ENCODE results near the gene PFN4. TPM values are rescaled to one million over a fixed set of nuclear protein-coding genes. Genes with fewer than 3 reads are reported as not detected.
A peak's percentile ranks its signal among the peaks of the same experiment; 100 is the strongest.

PFN4 gene
- total and polyA plus RNA-seq, 2 experiments from 2014 or later, result 0.28 TPM; not detected in 1

DNA sequence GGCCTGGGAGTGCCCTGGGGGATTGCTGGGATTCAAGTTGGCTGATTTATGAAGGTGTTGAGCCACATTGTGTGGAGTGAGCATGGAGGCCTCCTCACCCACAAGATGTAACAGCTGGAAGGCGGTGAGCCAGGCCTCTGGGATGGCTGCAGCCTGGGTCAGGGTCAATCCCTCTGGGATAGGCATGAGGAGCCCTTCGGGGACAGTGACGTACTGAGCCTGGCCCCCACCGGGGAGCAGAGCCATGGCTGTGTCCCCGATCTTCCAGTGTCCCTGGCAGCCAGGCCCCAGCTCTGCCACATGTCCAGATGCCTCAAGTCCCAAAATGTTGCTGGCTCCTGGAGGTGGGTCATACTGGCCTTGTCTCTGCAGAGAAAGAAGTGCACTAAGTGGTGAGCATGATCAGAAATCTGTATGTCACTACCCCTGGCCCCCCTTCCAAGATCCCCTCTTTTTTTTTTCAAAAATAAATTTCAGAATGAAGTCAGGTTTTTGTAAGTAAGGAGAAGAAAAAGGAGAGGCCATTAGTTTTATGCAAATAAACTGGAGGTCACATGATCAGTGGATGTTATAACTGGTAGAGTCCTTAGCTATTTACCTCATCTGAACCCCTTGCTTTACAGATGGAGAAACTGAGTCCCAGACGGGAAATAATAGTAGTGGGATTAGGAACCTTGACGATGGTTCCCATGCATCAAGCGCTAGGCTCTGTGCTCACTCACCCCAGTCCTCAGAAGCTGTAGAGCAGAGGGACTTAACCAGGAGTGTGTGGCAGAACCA, 40.2 kb downstream of the PFN4 start:
- Histone ChIP-seq H3K4me3 (peak overlapping the region; percentile 57), H4K20me1 (replicated peaks; ENCODE audit: insufficient read depth) (no peaks in the 10 kb centered on the region), H3K4me1 (ENCODE audit: insufficient read depth) (peaks cover 18% of the 10 kb centered on the region), H3K36me3 (ENCODE audit: insufficient read depth) (peaks cover 12% of the 10 kb centered on the region), H3K79me2 (replicated peaks; ENCODE audit: insufficient read depth) (peaks cover 4% of the 10 kb centered on the region), H3F3A (replicated peaks; ENCODE audit: low read depth) (peaks cover 15% of the 10 kb centered on the region), H3K4me2 (peak overlapping the region; percentile 74), H3K27ac (ENCODE audit: low read depth) (peak overlapping the region; percentile 96), H3K9me2 (ENCODE audit: insufficient read depth) (no peaks in the 10 kb centered on the region), H2AFZ (no peak overlapping the region), H3K27me3 (ENCODE audit: insufficient read depth) (no peaks in the 10 kb centered on the region)
- no peak for TF ChIP-seq STAT1 (IDR thresholded peaks at IDR 0.05; ENCODE audit: unreplicated experiment)
- TF ChIP-seq, protein P1, sequence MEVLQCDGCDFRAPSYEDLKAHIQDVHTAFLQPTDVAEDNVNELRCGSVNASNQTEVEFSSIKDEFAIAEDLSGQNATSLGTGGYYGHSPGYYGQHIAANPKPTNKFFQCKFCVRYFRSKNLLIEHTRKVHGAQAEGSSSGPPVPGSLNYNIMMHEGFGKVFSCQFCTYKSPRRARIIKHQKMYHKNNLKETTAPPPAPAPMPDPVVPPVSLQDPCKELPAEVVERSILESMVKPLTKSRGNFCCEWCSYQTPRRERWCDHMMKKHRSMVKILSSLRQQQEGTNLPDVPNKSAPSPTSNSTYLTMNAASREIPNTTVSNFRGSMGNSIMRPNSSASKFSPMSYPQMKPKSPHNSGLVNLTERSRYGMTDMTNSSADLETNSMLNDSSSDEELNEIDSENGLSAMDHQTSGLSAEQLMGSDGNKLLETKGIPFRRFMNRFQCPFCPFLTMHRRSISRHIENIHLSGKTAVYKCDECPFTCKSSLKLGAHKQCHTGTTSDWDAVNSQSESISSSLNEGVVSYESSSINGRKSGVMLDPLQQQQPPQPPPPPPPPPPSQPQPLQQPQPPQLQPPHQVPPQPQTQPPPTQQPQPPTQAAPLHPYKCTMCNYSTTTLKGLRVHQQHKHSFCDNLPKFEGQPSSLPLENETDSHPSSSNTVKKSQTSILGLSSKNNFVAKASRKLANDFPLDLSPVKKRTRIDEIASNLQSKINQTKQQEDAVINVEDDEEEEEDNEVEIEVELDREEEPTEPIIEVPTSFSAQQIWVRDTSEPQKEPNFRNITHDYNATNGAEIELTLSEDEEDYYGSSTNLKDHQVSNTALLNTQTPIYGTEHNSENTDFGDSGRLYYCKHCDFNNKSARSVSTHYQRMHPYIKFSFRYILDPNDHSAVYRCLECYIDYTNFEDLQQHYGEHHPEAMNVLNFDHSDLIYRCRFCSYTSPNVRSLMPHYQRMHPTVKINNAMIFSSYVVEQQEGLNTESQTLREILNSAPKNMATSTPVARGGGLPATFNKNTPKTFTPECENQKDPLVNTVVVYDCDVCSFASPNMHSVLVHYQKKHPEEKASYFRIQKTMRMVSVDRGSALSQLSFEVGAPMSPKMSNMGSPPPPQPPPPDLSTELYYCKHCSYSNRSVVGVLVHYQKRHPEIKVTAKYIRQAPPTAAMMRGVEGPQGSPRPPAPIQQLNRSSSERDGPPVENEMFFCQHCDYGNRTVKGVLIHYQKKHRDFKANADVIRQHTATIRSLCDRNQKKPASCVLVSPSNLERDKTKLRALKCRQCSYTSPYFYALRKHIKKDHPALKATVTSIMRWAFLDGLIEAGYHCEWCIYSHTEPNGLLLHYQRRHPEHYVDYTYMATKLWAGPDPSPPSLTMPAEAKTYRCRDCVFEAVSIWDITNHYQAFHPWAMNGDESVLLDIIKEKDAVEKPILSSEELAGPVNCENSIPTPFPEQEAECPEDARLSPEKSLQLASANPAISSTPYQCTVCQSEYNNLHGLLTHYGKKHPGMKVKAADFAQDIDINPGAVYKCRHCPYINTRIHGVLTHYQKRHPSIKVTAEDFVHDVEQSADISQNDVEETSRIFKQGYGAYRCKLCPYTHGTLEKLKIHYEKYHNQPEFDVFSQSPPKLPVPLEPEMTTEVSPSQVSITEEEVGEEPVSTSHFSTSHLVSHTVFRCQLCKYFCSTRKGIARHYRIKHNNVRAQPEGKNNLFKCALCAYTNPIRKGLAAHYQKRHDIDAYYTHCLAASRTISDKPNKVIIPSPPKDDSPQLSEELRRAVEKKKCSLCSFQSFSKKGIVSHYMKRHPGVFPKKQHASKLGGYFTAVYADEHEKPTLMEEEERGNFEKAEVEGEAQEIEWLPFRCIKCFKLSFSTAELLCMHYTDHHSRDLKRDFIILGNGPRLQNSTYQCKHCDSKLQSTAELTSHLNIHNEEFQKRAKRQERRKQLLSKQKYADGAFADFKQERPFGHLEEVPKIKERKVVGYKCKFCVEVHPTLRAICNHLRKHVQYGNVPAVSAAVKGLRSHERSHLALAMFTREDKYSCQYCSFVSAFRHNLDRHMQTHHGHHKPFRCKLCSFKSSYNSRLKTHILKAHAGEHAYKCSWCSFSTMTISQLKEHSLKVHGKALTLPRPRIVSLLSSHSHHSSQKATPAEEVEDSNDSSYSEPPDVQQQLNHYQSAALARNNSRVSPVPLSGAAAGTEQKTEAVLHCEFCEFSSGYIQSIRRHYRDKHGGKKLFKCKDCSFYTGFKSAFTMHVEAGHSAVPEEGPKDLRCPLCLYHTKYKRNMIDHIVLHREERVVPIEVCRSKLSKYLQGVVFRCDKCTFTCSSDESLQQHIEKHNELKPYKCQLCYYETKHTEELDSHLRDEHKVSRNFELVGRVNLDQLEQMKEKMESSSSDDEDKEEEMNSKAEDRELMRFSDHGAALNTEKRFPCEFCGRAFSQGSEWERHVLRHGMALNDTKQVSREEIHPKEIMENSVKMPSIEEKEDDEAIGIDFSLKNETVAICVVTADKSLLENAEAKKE (CRISPR knock-in tag; IDR thresholded peaks at IDR 0.05), result no peak
- no peak for TF ChIP-seq ZNF331 (CRISPR knock-in tag; IDR thresholded peaks at IDR 0.05; ENCODE audit: low read depth)
- TF ChIP-seq, protein P2, sequence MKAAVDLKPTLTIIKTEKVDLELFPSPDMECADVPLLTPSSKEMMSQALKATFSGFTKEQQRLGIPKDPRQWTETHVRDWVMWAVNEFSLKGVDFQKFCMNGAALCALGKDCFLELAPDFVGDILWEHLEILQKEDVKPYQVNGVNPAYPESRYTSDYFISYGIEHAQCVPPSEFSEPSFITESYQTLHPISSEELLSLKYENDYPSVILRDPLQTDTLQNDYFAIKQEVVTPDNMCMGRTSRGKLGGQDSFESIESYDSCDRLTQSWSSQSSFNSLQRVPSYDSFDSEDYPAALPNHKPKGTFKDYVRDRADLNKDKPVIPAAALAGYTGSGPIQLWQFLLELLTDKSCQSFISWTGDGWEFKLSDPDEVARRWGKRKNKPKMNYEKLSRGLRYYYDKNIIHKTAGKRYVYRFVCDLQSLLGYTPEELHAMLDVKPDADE (IDR thresholded peaks at IDR 0.05), result no peak
- no peak for TF ChIP-seq NANOG (IDR thresholded peaks at IDR 0.05; ENCODE audit: borderline replicate concordance)
- no peak for TF ChIP-seq JUNB (IDR thresholded peaks at IDR 0.05; ENCODE audit: unreplicated experiment)
- peaks cover 10% of the 10 kb centered on the region for H3K27me3 Mint-ChIP-seq (ENCODE audit: insufficient read depth, low read depth, poor library complexity)
- peaks cover 22% of the 10 kb centered on the region for H3K4me1 Mint-ChIP-seq
- H3K36me3 Mint-ChIP-seq (ENCODE audit: low read depth), result peaks cover 52% of the 10 kb centered on the region
- H3K4me3 Mint-ChIP-seq, result peak overlapping the region; percentile 86
- DNase-seq (ENCODE audit: low spot score), result no peak
- peak overlapping the region; percentile 97 for H3K27ac Mint-ChIP-seq
- ATAC-seq, result no peak
- no peaks in the 10 kb centered on the region for H3K9me3 Mint-ChIP-seq

Data from GM23338 (cell line).